ENCODE data around the gene STK16.

Gene STK16

DNA sequence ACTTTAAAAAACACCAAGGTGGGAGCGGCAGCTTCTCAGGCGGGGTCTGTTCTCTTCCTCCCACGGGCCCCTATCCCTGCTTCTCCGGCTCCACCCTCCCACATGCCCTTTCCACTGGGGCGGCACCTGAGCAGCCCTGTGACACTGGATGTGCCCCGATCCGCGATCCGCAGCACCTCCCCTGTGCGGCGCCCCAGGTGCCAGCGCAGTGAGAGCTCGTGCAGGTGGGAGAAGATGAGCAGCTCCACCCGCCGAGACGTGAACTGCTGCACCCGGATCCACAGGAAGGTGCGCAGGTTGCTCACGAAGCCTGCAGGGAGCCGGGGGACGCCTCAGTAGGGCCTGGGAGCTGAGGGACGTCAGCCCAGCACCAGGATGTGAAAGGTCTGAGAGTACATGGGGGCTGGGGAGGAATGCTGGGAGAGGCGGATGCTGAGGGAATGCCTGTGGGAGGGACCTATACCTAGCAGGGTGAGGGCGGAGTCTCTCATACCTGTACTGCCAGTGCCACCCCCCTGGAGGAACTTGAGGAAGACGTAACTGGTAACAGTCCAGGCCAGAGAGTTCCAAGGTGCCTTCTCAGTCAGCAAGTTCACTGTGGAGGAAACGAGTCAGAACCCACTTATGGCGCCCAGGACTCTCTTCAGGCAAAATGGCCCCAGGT is 29.3 kb upstream of the STK16 start:
- no peak overlapping the region for H3K4me3 ChIP-seq (ENCODE audit: low read length)
- no peaks in the 10 kb centered on the region for H3K36me3 ChIP-seq (replicated peaks; ENCODE audit: low read depth, low read length)
- H3K27me3 ChIP-seq (ENCODE audit: low read depth, low read length) = no peaks in the 10 kb centered on the region
- H3K4me2 ChIP-seq (ENCODE audit: low read length) = no peak overlapping the region
- no peak for TF ChIP-seq EZH2phosphoT487 (IDR thresholded peaks at IDR 0.05; ENCODE audit: low read depth)
- TF ChIP-seq, protein P1, sequence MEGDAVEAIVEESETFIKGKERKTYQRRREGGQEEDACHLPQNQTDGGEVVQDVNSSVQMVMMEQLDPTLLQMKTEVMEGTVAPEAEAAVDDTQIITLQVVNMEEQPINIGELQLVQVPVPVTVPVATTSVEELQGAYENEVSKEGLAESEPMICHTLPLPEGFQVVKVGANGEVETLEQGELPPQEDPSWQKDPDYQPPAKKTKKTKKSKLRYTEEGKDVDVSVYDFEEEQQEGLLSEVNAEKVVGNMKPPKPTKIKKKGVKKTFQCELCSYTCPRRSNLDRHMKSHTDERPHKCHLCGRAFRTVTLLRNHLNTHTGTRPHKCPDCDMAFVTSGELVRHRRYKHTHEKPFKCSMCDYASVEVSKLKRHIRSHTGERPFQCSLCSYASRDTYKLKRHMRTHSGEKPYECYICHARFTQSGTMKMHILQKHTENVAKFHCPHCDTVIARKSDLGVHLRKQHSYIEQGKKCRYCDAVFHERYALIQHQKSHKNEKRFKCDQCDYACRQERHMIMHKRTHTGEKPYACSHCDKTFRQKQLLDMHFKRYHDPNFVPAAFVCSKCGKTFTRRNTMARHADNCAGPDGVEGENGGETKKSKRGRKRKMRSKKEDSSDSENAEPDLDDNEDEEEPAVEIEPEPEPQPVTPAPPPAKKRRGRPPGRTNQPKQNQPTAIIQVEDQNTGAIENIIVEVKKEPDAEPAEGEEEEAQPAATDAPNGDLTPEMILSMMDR (IDR thresholded peaks at IDR 0.05; ENCODE audit: low read depth, low read length) = no peak
- H3K9ac ChIP-seq (ENCODE audit: low read length) = no peak overlapping the region
- no peaks in the 10 kb centered on the region for H3K79me2 ChIP-seq (ENCODE audit: low read length)
- no peak overlapping the region for H2AFZ ChIP-seq (ENCODE audit: low read depth, low read length)
- H4K20me1 ChIP-seq (ENCODE audit: insufficient read depth, low read length) = no peaks in the 10 kb centered on the region
- H3K9me3 ChIP-seq (ENCODE audit: insufficient read depth, low read length) = no peaks in the 10 kb centered on the region
- H3K4me1 ChIP-seq (ENCODE audit: low read length) = no peaks in the 10 kb centered on the region
- H3K27ac ChIP-seq (ENCODE audit: low read length) = no peak overlapping the region

GRCh38 chr2:219216535-219216915 is 28.8 kb upstream of the STK16 start:
- H3K4me2 ChIP-seq (ENCODE audit: low read length) = no peak overlapping the region
- no peaks in the 10 kb centered on the region for H3K36me3 ChIP-seq (replicated peaks; ENCODE audit: low read depth, low read length)
- H3K9me3 ChIP-seq (ENCODE audit: insufficient read depth, low read length) = no peaks in the 10 kb centered on the region
- H3K4me3 ChIP-seq (ENCODE audit: low read length) = no peak overlapping the region
- no peaks in the 10 kb centered on the region for H3K27me3 ChIP-seq (ENCODE audit: low read depth, low read length)
- no peaks in the 10 kb centered on the region for H4K20me1 ChIP-seq (ENCODE audit: insufficient read depth, low read length)
- no peaks in the 10 kb centered on the region for H3K79me2 ChIP-seq (ENCODE audit: low read length)
- TF ChIP-seq, protein P1 (IDR thresholded peaks at IDR 0.05; ENCODE audit: low read depth, low read length) = no peak
- TF ChIP-seq EZH2phosphoT487 (IDR thresholded peaks at IDR 0.05; ENCODE audit: low read depth) = no peak
- H2AFZ ChIP-seq (ENCODE audit: low read depth, low read length) = no peak overlapping the region
- H3K9ac ChIP-seq (ENCODE audit: low read length) = no peak overlapping the region
- H3K4me1 ChIP-seq (ENCODE audit: low read length) = no peaks in the 10 kb centered on the region
- no peak overlapping the region for H3K27ac ChIP-seq (ENCODE audit: low read length)

DNA sequence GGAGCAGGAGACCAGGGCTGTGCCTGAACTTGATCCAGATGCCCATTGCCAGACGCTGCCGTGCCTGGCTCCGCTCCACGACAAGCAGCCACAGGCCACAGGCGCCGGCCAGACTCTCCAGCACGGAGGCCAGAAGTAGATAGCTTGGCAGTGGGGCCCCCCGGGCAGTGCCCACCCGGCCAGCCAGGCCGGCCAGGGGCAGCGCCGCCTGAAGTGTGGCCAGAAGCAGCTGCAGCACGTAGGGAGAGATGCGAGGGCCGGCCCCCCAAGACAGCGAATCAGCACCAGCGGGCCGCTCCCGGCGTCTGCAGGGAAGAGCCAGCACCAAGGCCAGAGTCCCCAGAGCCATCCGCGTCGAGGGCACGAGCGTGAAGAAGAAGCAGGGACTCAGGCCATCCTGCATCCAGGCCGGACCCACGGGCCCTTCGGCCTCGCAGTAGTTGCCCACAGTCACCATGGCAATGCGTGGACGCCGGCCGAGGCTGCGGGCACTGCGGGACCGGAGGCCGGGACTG is 27.0 kb upstream of the STK16 start:
- Histone ChIP-seq H3K36me3 (replicated peaks; ENCODE audit: low read depth, low read length) (no peaks in the 10 kb centered on the region), H4K20me1 (ENCODE audit: insufficient read depth, low read length) (no peaks in the 10 kb centered on the region), H3K4me3 (ENCODE audit: low read length) (no peak overlapping the region), H3K9ac (ENCODE audit: low read length) (no peak overlapping the region), H2AFZ (ENCODE audit: low read depth, low read length) (no peak overlapping the region), H3K4me1 (ENCODE audit: low read length) (no peaks in the 10 kb centered on the region), H3K4me2 (ENCODE audit: low read length) (no peak overlapping the region), H3K27ac (ENCODE audit: low read length) (no peak overlapping the region), H3K9me3 (ENCODE audit: insufficient read depth, low read length) (no peaks in the 10 kb centered on the region), H3K27me3 (ENCODE audit: low read depth, low read length) (no peaks in the 10 kb centered on the region), H3K79me2 (ENCODE audit: low read length) (no peaks in the 10 kb centered on the region)
- no peak for TF ChIP-seq EZH2phosphoT487 (IDR thresholded peaks at IDR 0.05; ENCODE audit: low read depth)
- TF ChIP-seq, protein P1 (IDR thresholded peaks at IDR 0.05; ENCODE audit: low read depth, low read length) = no peak

DNA sequence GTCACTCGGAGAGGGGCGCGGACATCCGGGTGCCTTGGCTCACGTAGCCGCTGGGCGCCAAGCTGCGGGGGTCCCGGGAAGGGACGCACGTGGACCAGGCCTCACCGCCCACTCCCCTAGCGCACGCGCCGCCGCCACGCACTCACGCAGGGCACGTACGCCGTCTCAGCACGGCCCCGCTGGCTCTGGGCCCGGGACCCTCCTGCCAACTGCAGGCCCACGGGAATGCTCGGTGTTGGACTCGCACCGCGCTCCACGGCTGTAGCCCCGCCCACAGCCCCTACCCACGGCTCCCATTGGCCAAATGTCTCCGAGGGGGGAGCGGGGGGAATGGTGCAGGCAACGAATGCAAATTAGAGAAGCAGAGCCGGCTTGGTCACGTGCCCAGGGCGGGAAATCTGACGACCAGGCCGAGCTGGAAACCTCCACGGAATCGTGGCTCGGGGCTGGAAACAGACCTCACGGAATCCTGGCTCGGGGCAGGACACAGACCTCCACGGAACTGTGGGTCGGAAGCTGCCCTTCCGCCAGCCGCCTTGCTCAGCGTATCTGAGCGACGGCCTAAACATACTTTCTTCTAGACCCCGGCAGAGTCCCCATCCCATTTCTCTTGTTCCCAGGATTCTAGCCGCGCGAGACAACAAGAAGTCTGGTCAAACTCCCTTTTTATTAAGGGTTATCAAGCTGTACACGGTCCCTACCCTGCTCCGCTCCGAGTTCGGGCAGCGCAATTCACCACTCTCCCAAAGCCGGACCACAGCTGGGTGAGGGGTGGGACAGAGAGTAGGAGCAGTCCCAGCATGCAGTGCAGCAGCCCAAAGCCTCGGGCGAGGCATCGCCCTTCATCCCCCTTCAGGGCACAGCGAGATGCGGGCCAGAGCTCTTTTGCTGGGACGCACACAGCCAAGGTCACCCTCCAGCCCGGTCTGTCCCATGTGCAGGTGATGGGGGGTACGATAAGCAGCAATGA is 26.3 kb upstream of the STK16 start, which contains the start of gene ABCB6:
Gene ABCB6 (minus strand): TSS at position 227 of the 970 bp plus-strand sequence. CDS start 285 bp downstream, outside the sequence.
- Histone ChIP-seq H3K79me2 (ENCODE audit: low read length) (no peaks in the 10 kb centered on the region), H2AFZ (ENCODE audit: low read depth, low read length) (no peak within 1 kb of the TSS), H3K4me2 (ENCODE audit: low read length) (no peak within 1 kb of the TSS), H3K4me3 (ENCODE audit: low read length) (no peak within 1 kb of the TSS), H3K27me3 (ENCODE audit: low read depth, low read length) (no peaks in the 10 kb centered on the region), H3K36me3 (replicated peaks; ENCODE audit: low read depth, low read length) (peaks cover 1% of the 10 kb centered on the region), H3K9me3 (ENCODE audit: insufficient read depth, low read length) (no peaks in the 10 kb centered on the region), H4K20me1 (ENCODE audit: insufficient read depth, low read length) (no peaks in the 10 kb centered on the region), H3K4me1 (ENCODE audit: low read length) (no peaks in the 10 kb centered on the region), H3K27ac (ENCODE audit: low read length) (no peak within 1 kb of the TSS), H3K9ac (ENCODE audit: low read length) (no peak within 1 kb of the TSS)
- no peak for TF ChIP-seq EZH2phosphoT487 (IDR thresholded peaks at IDR 0.05; ENCODE audit: low read depth)
- TF ChIP-seq, protein P1 (IDR thresholded peaks at IDR 0.05; ENCODE audit: low read depth, low read length) = no peak
